ENCODE results near the gene MOGAT3. TPM values are rescaled to one million over a fixed set of nuclear protein-coding genes. Genes with fewer than 3 reads are reported as not detected.

MOGAT3 gene
- total RNA-seq, 8 experiments from 2014 or later: 0.15 to 0.62 TPM; not detected in 6

DNA sequence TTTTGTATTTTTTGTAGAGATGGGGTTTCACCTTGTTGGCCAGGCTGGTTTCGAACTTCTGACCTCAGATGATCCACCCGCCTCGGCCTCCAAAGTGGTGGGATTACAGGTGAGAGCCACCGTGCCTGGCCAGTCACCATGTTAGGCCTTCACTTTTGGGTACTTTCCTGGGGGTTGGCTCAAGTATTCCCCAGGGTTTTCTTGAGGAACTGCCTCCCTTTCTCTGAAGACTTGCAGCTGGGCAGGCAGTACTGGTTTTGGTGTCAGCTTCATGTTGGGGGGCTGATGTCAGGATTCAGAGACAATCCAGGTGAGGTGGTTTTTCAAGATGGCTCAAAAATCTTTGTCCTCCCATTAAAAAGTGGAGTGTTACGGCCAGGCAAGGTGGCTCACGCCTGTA, 24.8 kb upstream of the MOGAT3 start:
- H3K27ac ChIP-seq: no peak overlapping the region
- no peaks in the 10 kb centered on the region for H3K4me1 ChIP-seq (replicated peaks in 1 of 2)
- 100% methylated on average over 1 to 4 of the region's 6 CpGs; no CpG with 5 or more reads in 8 of the 10 experiments for WGBS, 10 experiments
- ATAC-seq (replicated peaks in 6 of 8): no peak
- in situ Hi-C loops (cut with MboI; ENCODE audit: low pct_unique_long_range_greater_than_20kb in 2 of 9, low sequenced_read_pairs in 9 of 9, unreplicated experiment in 9 of 9): no loop called here
- H3K4me3 ChIP-seq: no peak overlapping the region

DNA sequence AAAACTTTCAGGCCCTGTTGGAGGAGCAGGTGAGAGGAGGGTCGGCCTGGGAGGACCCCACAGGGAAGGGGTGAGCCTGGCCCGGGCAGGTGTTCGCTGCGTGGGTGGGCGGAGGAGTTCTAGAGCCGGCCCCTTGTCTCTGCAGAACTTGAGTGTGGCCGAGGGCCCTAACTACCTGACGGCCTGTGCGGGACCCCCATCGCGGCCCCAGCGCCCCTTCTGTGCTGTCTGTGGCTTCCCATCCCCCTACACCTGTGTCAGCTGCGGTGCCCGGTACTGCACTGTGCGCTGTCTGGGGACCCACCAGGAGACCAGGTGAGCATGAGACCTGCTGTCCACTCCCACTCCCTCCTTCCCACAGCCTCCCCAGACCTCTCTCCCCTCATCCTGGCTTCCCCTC, 22.7 kb upstream of the MOGAT3 start:
- in situ Hi-C loops (cut with MboI; ENCODE audit: low pct_unique_long_range_greater_than_20kb in 2 of 9, low sequenced_read_pairs in 9 of 9, unreplicated experiment in 9 of 9): no loop called here
- H3K27ac ChIP-seq: no peak overlapping the region
- WGBS, 10 experiments: no CpG with 5 or more reads among the region's 15 CpGs
- peaks cover 6 to 7% of the 10 kb centered on the region in 2 donors for H3K4me1 ChIP-seq (replicated peaks in 1 of 2)
- no peak overlapping the region for H3K4me3 ChIP-seq
- ATAC-seq (replicated peaks in 6 of 8): no peak

GRCh38 chr7:101222275-101222830, 21.5 kb upstream of the MOGAT3 start:
- in situ Hi-C loops (cut with MboI; ENCODE audit: low pct_unique_long_range_greater_than_20kb in 2 of 9, low sequenced_read_pairs in 9 of 9, unreplicated experiment in 9 of 9): no loop called here
- Histone ChIP-seq H3K27ac (no peak overlapping the region), H3K4me1 (replicated peaks in 1 of 2) (peaks cover 6 to 7% of the 10 kb centered on the region in 2 donors), H3K4me3 (no peak overlapping the region)
- ATAC-seq (replicated peaks in 6 of 8): no peak
- 62 to 97% (median 90%) methylated on average over 4 to 7 of the region's 27 CpGs; no CpG with 5 or more reads in 7 of the 10 experiments for WGBS, 10 experiments

DNA sequence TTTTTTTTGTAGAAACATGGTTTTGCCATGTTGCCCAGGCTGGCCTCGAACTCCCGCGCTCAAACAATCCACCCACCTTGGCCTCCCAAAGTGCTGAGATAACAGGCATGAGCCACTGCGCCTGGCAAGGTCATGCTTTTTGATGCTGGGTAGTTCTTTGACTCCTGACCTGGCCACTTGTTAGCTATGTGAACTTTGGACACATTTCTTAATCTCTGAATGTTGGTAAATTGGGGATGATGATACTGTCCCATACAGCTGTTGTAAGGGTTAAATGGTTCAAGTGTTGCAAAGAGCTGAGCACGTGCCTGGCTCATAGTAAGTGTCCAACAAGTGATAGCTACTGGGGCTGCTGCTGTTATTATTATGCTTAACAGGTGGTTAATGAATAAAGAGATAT, 19.5 kb upstream of the MOGAT3 start:
- 71 to 96% (median 90%) methylated on average over 2 to 5 of the region's 5 CpGs; no CpG with 5 or more reads in 5 of the 10 experiments for WGBS, 10 experiments
- Histone ChIP-seq H3K27ac (no peak overlapping the region), H3K4me3 (no peak overlapping the region), H3K4me1 (replicated peaks in 1 of 2) (peaks cover 12 to 15% of the 10 kb centered on the region in 2 donors)
- in situ Hi-C loops (cut with MboI; ENCODE audit: low pct_unique_long_range_greater_than_20kb in 2 of 9, low sequenced_read_pairs in 9 of 9, unreplicated experiment in 9 of 9): no loop called here
- ATAC-seq (replicated peaks in 6 of 8): no peak

- peak overlapping the region; percentile 53 to 81 (median 58) for H3K4me3 ChIP-seq
- in situ Hi-C loops (cut with MboI; ENCODE audit: low pct_unique_long_range_greater_than_20kb in 2 of 9, low sequenced_read_pairs in 9 of 9, unreplicated experiment in 9 of 9): no loop called here
- peaks cover 12 to 15% of the 10 kb centered on the region in 2 donors for H3K4me1 ChIP-seq (replicated peaks in 1 of 2)
- WGBS, 10 experiments: 0 to 40% (median 7%) methylated on average over 1 to 21 of the region's 26 CpGs
- peak in 3 of 8 experiments; percentile 1 to 8 (median 4) for ATAC-seq (replicated peaks in 6 of 8)
- peak overlapping the region in 1 of 2 donors; percentile 38 for H3K27ac ChIP-seq
These were observed 17.6 kb upstream of the MOGAT3 start for GRCh38 chr7:101218236-101219125.

DNA sequence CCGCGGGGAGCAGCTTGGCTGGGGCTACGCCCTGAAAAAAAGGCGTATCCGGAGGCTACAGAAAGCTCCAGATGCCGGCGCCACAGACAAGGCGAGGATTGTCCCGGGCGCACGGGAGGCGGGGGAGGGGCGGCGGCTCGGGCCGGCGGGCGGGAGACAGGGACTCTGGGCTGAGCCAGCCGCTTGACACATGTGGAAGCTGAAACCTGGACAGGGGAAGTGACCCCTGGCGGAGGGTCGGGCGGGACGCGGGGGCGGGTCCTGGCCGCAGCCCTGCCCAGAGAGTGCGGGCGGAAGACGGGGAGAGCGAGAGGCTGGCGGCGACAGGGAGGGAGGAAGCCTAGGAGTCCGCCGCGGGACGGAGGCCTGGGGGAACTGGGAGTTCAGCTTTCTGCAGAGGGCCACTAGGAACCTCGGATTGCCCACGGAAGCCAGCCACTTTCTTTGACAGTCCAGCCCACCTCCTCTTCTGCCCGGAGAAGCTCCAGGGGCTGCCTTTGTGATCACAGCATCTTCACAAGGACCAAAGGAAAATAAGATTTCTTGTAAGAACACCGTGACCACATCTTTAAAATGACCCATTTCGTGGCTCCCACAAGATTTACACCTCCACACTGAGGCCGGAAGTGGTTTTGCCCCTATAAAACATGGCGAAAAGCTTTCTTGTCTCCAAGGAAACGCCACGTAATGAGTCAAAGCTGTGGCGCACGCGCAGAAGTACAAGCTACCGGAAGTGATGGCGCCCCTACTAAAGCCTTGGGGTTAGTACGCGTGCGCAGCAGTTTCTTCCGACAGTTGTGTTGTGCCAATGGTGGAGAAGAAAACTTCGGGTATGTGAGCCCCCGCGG, 16.8 kb upstream of the MOGAT3 start, which contains the start of the genes PLOD3 and ZNHIT1:
Gene PLOD3, minus strand, starts transcription at position 194 of the 848 bp plus-strand sequence. CDS start 307 bp downstream, outside the sequence.
Gene ZNHIT1, plus strand, starts transcription at position 778 of the 848 bp plus-strand sequence. Its CDS starts 31 bp downstream, at position 809.
- H3K27ac ChIP-seq: peak within 1 kb of the TSS; percentile 79 to 85
- in situ Hi-C loops (cut with MboI; ENCODE audit: low pct_unique_long_range_greater_than_20kb in 2 of 9, low sequenced_read_pairs in 9 of 9, unreplicated experiment in 9 of 9): no loop called here
- 0 to 3% (median 0%) methylated on average over 2 to 14 of the region's 57 CpGs; no CpG with 5 or more reads in 3 of the 10 experiments for WGBS, 10 experiments
- H3K4me1 ChIP-seq (replicated peaks in 1 of 2): peaks cover 12 to 15% of the 10 kb centered on the region in 2 donors
- ATAC-seq (replicated peaks in 6 of 8): peak; percentile 77 to 96 (median 94)
- H3K4me3 ChIP-seq: peak within 1 kb of the TSS; percentile 53 to 81 (median 58)

DNA sequence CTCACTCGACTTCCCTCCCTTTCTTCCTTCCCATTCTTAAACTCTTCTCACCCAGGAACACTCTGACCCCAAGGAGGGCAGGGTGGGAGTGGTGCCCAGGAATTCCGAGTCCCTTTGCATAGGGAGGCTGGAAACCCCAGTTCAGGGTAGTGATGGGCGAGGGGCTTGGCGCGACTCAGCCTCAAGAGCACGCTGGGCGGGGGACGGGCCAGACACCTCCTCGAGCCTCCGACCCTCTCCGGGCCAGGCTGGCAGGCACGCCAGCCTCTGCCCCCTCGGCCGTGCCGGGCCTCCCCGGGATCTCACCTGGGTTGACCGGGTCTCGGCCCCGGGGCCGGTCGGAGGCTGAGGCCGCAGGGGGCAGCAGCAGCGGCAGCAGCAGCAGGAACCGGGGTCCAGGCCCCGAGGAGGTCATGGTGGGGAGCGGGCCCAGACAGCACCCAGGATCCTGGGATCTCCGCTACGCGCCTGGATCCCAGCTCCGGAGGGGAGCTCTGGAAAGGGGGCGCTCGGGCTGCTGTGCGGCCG, 16.1 kb upstream of the MOGAT3 start:
- WGBS, 10 experiments: 0 to 2% methylated on average over 6 to 9 of the region's 34 CpGs; no CpG with 5 or more reads in 8 of the 10 experiments
- in situ Hi-C loops (cut with MboI; ENCODE audit: low pct_unique_long_range_greater_than_20kb in 2 of 9, low sequenced_read_pairs in 9 of 9, unreplicated experiment in 9 of 9): no loop called here
- Histone ChIP-seq H3K4me1 (replicated peaks in 1 of 2) (peaks cover 12 to 15% of the 10 kb centered on the region in 2 donors), H3K27ac (peak overlapping the region; percentile 79 to 85), H3K4me3 (peak overlapping the region; percentile 53 to 81 (median 58))
- ATAC-seq (replicated peaks in 6 of 8): peak in 4 of 8 experiments; percentile 8 to 27 (median 21)

DNA sequence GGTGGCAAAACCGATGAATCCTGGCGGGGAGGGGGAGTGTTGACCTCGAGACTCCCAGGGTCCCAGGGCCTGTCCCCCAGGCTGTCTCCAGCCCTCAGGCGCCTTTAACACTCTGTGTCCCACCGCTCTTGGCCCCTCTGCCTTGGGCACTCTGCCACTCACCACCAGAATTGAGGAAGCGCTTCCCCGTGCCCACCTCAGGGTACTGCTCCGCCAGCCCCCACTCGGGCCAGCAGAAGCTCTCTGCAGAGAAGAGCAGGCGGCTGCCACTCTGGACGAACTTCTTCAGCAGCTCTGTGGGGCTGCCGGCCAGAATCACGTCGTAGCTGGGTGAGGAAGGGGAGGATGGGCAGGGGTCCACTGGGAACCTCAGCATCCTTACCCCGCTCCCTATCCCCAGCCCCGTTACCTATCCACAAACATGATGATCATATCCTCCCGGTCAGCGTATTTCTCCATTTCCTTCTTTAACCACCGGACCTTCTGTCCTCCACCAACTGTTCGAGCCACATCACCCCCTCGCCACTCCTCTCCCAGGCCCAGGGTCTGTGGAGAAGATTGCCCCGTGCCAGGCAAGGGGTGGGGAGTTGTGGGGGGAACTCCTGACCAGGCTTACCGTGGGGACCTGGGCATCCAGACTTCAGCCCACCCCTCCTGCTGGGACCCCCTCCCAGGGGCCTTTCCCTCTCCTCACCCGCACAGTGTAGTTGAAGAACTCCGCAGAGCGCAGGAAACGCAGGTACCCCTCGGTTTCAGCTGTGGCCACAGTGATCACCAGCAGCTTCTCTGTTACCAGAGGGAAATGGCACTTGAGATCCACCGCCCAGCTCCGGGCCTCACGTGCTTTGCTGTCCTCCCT, 15.4 kb upstream of the MOGAT3 start:
- in situ Hi-C loops (cut with MboI; ENCODE audit: low pct_unique_long_range_greater_than_20kb in 2 of 9, low sequenced_read_pairs in 9 of 9, unreplicated experiment in 9 of 9): no loop called here
- 20 to 100% (median 60%) methylated on average over 1 to 9 of the region's 31 CpGs; no CpG with 5 or more reads in 2 of the 10 experiments for WGBS, 10 experiments

DNA sequence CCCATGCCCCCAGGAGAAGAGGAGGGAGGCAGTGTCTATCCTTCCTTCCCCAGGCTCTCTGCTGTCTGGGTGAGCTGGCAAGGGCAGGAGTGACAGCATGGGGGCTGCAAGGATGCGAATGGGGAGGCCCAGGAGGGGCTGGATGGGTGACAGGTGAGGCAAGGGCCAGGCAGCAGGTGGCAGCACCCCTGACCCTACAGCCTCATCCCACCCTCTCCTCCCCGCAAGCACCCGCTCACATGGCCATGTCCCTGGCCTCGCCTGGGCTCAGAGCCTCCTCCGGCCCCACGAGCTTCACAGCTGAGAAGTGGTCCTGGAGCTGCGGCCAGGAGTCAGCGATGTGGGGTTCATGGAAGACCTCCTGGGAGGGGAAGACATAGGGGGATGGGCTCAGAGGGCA, 11.2 kb upstream of the MOGAT3 start:
- H3K4me3 ChIP-seq: no peak overlapping the region
- no peak overlapping the region for H3K27ac ChIP-seq
- H3K4me1 ChIP-seq (replicated peaks in 1 of 2): peaks cover 5 to 9% of the 10 kb centered on the region in 2 donors
- ATAC-seq (replicated peaks in 6 of 8): no peak
- in situ Hi-C loops (cut with MboI; ENCODE audit: low pct_unique_long_range_greater_than_20kb in 2 of 9, low sequenced_read_pairs in 9 of 9, unreplicated experiment in 9 of 9): no loop called here
- WGBS, 10 experiments: no CpG with 5 or more reads among the region's 8 CpGs

More for the DNA sequence above, 15.4 kb upstream of the MOGAT3 start:
- Histone ChIP-seq H3K27ac (peak overlapping the region in 1 of 2 donors; percentile 85), H3K4me1 (replicated peaks in 1 of 2) (peaks cover 12 to 15% of the 10 kb centered on the region in 2 donors), H3K4me3 (peak overlapping the region; percentile 53 to 81 (median 58))
- ATAC-seq (replicated peaks in 6 of 8): peak in 3 of 8 experiments; percentile 1 to 5 (median 3)

- ATAC-seq (replicated peaks in 6 of 8): no peak
- in situ Hi-C loops (cut with MboI; ENCODE audit: low pct_unique_long_range_greater_than_20kb in 2 of 9, low sequenced_read_pairs in 9 of 9, unreplicated experiment in 9 of 9): no loop called here
- WGBS, 10 experiments: 100% methylated on average over 1 of the region's 24 CpGs; no CpG with 5 or more reads in 9 of the 10 experiments
- no peak overlapping the region for H3K4me3 ChIP-seq
- peaks cover 5 to 6% of the 10 kb centered on the region in 2 donors for H3K4me1 ChIP-seq (replicated peaks in 1 of 2)
- H3K27ac ChIP-seq: no peak overlapping the region
These were observed 10.7 kb upstream of the MOGAT3 start for GRCh38 chr7:101211501-101211900.

GRCh38 chr7:101210143-101210542, 9.3 kb upstream of the MOGAT3 start:
- H3K27ac ChIP-seq: no peak overlapping the region
- H3K4me1 ChIP-seq (replicated peaks in 1 of 2): no peaks in the 10 kb centered on the region
- peak in 1 of 8 experiments; percentile 11 for ATAC-seq (replicated peaks in 6 of 8)
- 80 to 100% (median 90%) methylated on average over 1 to 3 of the region's 19 CpGs; no CpG with 5 or more reads in 7 of the 10 experiments for WGBS, 10 experiments
- H3K4me3 ChIP-seq: no peak overlapping the region
- in situ Hi-C loops (cut with MboI; ENCODE audit: low pct_unique_long_range_greater_than_20kb in 2 of 9, low sequenced_read_pairs in 9 of 9, unreplicated experiment in 9 of 9): no loop called here

Measured in motor neuron (in vitro differentiated cells).